A549 (cell line): ENCODE results near the gene CD68. TPM values are rescaled to one million over a fixed set of nuclear protein-coding genes. Genes with fewer than 3 reads are reported as not detected.

Experiments
- ATOH8 ChIP-seq: fragments of 250-450 bp; sonication (Bioruptor Pico); IDR thresholded peaks from 2 replicates; pipeline ENCODE4 v1.5.0; 2020; ENCODE audit warnings: low read depth, mild to moderate bottlenecking, moderate library complexity
- BHLHE40 ChIP-seq: IDR thresholded peaks from 2 replicates; pipeline ENCODE4 v1.6.1; 2012; ENCODE audit warnings: low read depth, low read length, inconsistent platforms
- CBX8 ChIP-seq: fragments of 200-600 bp; sonication (generic); IDR thresholded peaks from 2 replicates; pipeline ENCODE4 v1.6.1; 2016
- CEBPB ChIP-seq, 2 experiments: fragments of >200 bp in 1 of 2; sonication (Bioruptor Twin) in 1 of 2; formaldehyde crosslinking in 1 of 2; IDR thresholded peaks; 2 replicates each; pipeline ENCODE4 v1.6.1; 2012 to 2016
- CTCF ChIP-seq: fragments of >200 bp; sonication (Bioruptor Twin); formaldehyde crosslinking; IDR thresholded peaks from 3 replicates; pipeline ENCODE4 v1.5.1; 2016
- EHF ChIP-seq: fragments of 250-450 bp; sonication (Bioruptor Pico); IDR thresholded peaks from 2 replicates; pipeline ENCODE4 v1.5.0; 2020; ENCODE audit warnings: mild to moderate bottlenecking
- EHMT2 ChIP-seq: fragments of 200-600 bp; sonication (generic); IDR thresholded peaks from 2 replicates; pipeline ENCODE4 v1.6.1; 2016; ENCODE audit warnings: antibody characterized with exemption, low read depth, mild to moderate bottlenecking, moderate library complexity
- EP300 ChIP-seq, 2 experiments: fragments of >200 bp; sonication (Bioruptor Twin); formaldehyde crosslinking; IDR thresholded peaks; 2 replicates in 1 of 2; 3 replicates in 1 of 2; pipeline ENCODE4 v1.6.1; 2016 to 2017
- ESRRA ChIP-seq: fragments of 150-350 bp; IDR thresholded peaks from 2 replicates; pipeline ENCODE4 v1.6.1; 2014; ENCODE audit warnings: mild to moderate bottlenecking, low read length, borderline replicate concordance
- FOSB ChIP-seq: fragments of 250-450 bp; sonication (Bioruptor Pico); IDR thresholded peaks from 2 replicates; pipeline ENCODE4 v1.5.0; 2020; ENCODE audit warnings: mild to moderate bottlenecking, moderate library complexity
- FOSL2 ChIP-seq, 2 experiments: fragments of 450-650 bp in 1 of 2; fragments of >200 bp in 1 of 2; sonication (Bioruptor Twin) in 1 of 2; formaldehyde crosslinking; IDR thresholded peaks; 2 replicates each; pipeline versions ENCODE4 v1.5.0 to v1.6.1; 2016 to 2020; ENCODE audit warnings: mild to moderate bottlenecking in 1 of 2, moderate library complexity in 1 of 2
- FOXS1 ChIP-seq: fragments of 250-450 bp; sonication (Bioruptor Pico); IDR thresholded peaks from 2 replicates; pipeline ENCODE4 v1.5.0; 2020; ENCODE audit warnings: mild to moderate bottlenecking, moderate library complexity
- GATA3 ChIP-seq: IDR thresholded peaks from 2 replicates; pipeline ENCODE4 v1.6.1; 2012; ENCODE audit warnings: borderline replicate concordance
- HES2 ChIP-seq: fragments of >200 bp; sonication (Bioruptor Twin); formaldehyde crosslinking; IDR thresholded peaks from 2 replicates; pipeline ENCODE4 v1.6.1; 2016
- HEYL ChIP-seq: fragments of 250-450 bp; sonication (Bioruptor Pico); IDR thresholded peaks from 2 replicates; pipeline ENCODE4 v1.8.0; 2021; ENCODE audit warnings: mild to moderate bottlenecking, moderate library complexity
- HMGXB4 ChIP-seq: fragments of 250-450 bp; sonication (Bioruptor Pico); IDR thresholded peaks from 2 replicates; pipeline ENCODE4 v1.5.0; 2021; ENCODE audit warnings: mild to moderate bottlenecking, moderate library complexity, borderline replicate concordance
- HOXB13 ChIP-seq: fragments of 250-450 bp; sonication (Bioruptor Pico); IDR thresholded peaks from 2 replicates; pipeline ENCODE4 v1.5.0; 2020; ENCODE audit warnings: low read depth, mild to moderate bottlenecking, moderate library complexity
- HOXB5 ChIP-seq: fragments of 250-450 bp; sonication (Bioruptor Pico); IDR thresholded peaks from 2 replicates; pipeline ENCODE4 v1.5.0; 2020; ENCODE audit warnings: mild to moderate bottlenecking, moderate library complexity
- JUNB ChIP-seq: fragments of >200 bp; sonication (Bioruptor Twin); formaldehyde crosslinking; IDR thresholded peaks from 2 replicates; pipeline ENCODE4 v1.6.1; 2016
- KDM1A ChIP-seq: fragments of 200-600 bp; sonication (generic); IDR thresholded peaks from 2 replicates; pipeline ENCODE4 v1.6.1; 2016; ENCODE audit warnings: low read depth, mild to moderate bottlenecking
- KDM5A ChIP-seq: fragments of 200-600 bp; sonication (generic); IDR thresholded peaks from 2 replicates; pipeline ENCODE4 v1.6.1; 2016; ENCODE audit warnings: antibody characterized with exemption, mild to moderate bottlenecking
- MAFK ChIP-seq: fragments of 450-650 bp; IDR thresholded peaks from 2 replicates; pipeline ENCODE4 v1.6.1; 2014; ENCODE audit not compliant: partially characterized antibody
- MAZ ChIP-seq: fragments of 150-350 bp; IDR thresholded peaks from 2 replicates; pipeline ENCODE4 v1.6.1; 2014; ENCODE audit warnings: antibody characterized with exemption, low read depth, low read length, borderline replicate concordance
- NR3C1 ChIP-seq: fragments of >200 bp; sonication (Bioruptor Twin); formaldehyde crosslinking; IDR thresholded peaks from 3 replicates; pipeline ENCODE4 v1.6.1; 2017
- POLR2A ChIP-seq: IDR thresholded peaks from 2 replicates; pipeline ENCODE4 v1.6.1; 2012; ENCODE audit warnings: mild to moderate bottlenecking, low read length
- SMC3 ChIP-seq: fragments of >200 bp; sonication (Bioruptor Twin); formaldehyde crosslinking; IDR thresholded peaks from 3 replicates; pipeline ENCODE4 v1.6.1; 2018; ENCODE audit warnings: inconsistent platforms
- TFCP2L1 ChIP-seq: fragments of 250-450 bp; sonication (Bioruptor Pico); IDR thresholded peaks from 2 replicates; pipeline ENCODE4 v1.5.0; 2021; ENCODE audit warnings: mild to moderate bottlenecking
- TP53 ChIP-seq: fragments of 250-450 bp; sonication (Bioruptor Pico); IDR thresholded peaks from 2 replicates; pipeline ENCODE4 v1.5.0; 2021; ENCODE audit warnings: mild to moderate bottlenecking, moderate library complexity
- ZC3H11A ChIP-seq: fragments of 450-650 bp; IDR thresholded peaks from 2 replicates; pipeline ENCODE4 v1.6.1; 2014; ENCODE audit warnings: antibody characterized with exemption, mild to moderate bottlenecking
- ZNF302 ChIP-seq: fragments of 250-450 bp; sonication (Bioruptor Pico); IDR thresholded peaks from 2 replicates; pipeline ENCODE4 v1.9.0; 2021; ENCODE audit warnings: inconsistent platforms, mild to moderate bottlenecking, moderate library complexity
- polyA plus RNA-seq, 4 experiments: library from polyadenylated mRNA; depleted of rRNA in 3 of 4; stranded (reverse); fragments of >200 nt; fragmentation: RNase III in 1 of 4; extraction: RNeasy Plus Mini Kit Qiagen cat#74134 plus additional on column Dnase treatment in 1 of 4; gene quantifications; 2 replicates in 3 of 4; 3 replicates in 1 of 4; pipeline ENCODE4 v1.2.3, GENCODE V29; 2011 to 2017
- TF ChIP-seq, protein P1 (sequence below): fragments of >200 bp; sonication (Bioruptor Twin); formaldehyde crosslinking; IDR thresholded peaks from 3 replicates; pipeline ENCODE4 v1.6.1; 2016
- TF ChIP-seq, protein P2 (sequence below): fragments of 150-350 bp; IDR thresholded peaks from 2 replicates; pipeline ENCODE4 v1.6.1; 2014; ENCODE audit warnings: low read depth, mild to moderate bottlenecking, low read length
- TF ChIP-seq, protein P3 (sequence below): IDR thresholded peaks from 2 replicates; pipeline ENCODE4 v1.6.1; 2012; ENCODE audit warnings: low read depth, borderline replicate concordance
- TF ChIP-seq, protein P4 (sequence below): fragments of 450-650 bp; IDR thresholded peaks from 2 replicates; pipeline ENCODE4 v1.6.1; 2014; ENCODE audit warnings: antibody characterized with exemption
- TF ChIP-seq, protein P5 (sequence below): IDR thresholded peaks from 2 replicates; pipeline ENCODE4 v1.6.1; 2012

CD68 gene
- polyA plus RNA-seq, 2 of the 4 experiments (the other 2 are of a cell fraction): 9.8 to 17.7 TPM

GRCh38 chr17:7573324-7574080 lies 5.9 kb upstream of the CD68 start (continued):
- TF ChIP-seq ATOH8: no peak
- TF ChIP-seq ZC3H11A: no peak
- TF ChIP-seq SMC3: no peak
- TF ChIP-seq FOSL2 (IDR thresholded peaks at IDR 0.05): no peak
- TF ChIP-seq FOSL2 (CRISPR knock-in tag; IDR thresholded peaks at IDR 0.05): no peak
- no peak for TF ChIP-seq FOXS1 (CRISPR knock-in tag)
- TF ChIP-seq TFCP2L1: peak; percentile 82; the same call in 1 of the 2 replicates
- no peak for TF ChIP-seq KDM1A
- TF ChIP-seq, protein P1, sequence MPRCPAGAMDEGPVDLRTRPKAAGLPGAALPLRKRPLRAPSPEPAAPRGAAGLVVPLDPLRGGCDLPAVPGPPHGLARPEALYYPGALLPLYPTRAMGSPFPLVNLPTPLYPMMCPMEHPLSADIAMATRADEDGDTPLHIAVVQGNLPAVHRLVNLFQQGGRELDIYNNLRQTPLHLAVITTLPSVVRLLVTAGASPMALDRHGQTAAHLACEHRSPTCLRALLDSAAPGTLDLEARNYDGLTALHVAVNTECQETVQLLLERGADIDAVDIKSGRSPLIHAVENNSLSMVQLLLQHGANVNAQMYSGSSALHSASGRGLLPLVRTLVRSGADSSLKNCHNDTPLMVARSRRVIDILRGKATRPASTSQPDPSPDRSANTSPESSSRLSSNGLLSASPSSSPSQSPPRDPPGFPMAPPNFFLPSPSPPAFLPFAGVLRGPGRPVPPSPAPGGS: no peak
- no peak for TF ChIP-seq KDM5A
- TF ChIP-seq EP300 (IDR thresholded peaks at IDR 0.05): peak in 1 of 2 experiments; percentile 36; a peak in 1 of 5 replicates
- peak; percentile 9 for TF ChIP-seq TP53 (CRISPR knock-in tag)
- TF ChIP-seq NR3C1: no peak
- TF ChIP-seq ESRRA: no peak
- TF ChIP-seq, protein P2, sequence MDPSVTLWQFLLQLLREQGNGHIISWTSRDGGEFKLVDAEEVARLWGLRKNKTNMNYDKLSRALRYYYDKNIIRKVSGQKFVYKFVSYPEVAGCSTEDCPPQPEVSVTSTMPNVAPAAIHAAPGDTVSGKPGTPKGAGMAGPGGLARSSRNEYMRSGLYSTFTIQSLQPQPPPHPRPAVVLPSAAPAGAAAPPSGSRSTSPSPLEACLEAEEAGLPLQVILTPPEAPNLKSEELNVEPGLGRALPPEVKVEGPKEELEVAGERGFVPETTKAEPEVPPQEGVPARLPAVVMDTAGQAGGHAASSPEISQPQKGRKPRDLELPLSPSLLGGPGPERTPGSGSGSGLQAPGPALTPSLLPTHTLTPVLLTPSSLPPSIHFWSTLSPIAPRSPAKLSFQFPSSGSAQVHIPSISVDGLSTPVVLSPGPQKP: no peak
- no peak for TF ChIP-seq CTCF
- no peak for TF ChIP-seq BHLHE40
- TF ChIP-seq ZNF302 (CRISPR knock-in tag): no peak
- TF ChIP-seq, protein P3, sequence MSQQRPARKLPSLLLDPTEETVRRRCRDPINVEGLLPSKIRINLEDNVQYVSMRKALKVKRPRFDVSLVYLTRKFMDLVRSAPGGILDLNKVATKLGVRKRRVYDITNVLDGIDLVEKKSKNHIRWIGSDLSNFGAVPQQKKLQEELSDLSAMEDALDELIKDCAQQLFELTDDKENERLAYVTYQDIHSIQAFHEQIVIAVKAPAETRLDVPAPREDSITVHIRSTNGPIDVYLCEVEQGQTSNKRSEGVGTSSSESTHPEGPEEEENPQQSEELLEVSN: no peak
- TF ChIP-seq HOXB5 (CRISPR knock-in tag): no peak
- TF ChIP-seq EHF (CRISPR knock-in tag): 0 out of 2 replicates have a peak, but pooled peaks have one; percentile 7
- TF ChIP-seq CBX8: no peak
- TF ChIP-seq, protein P4, sequence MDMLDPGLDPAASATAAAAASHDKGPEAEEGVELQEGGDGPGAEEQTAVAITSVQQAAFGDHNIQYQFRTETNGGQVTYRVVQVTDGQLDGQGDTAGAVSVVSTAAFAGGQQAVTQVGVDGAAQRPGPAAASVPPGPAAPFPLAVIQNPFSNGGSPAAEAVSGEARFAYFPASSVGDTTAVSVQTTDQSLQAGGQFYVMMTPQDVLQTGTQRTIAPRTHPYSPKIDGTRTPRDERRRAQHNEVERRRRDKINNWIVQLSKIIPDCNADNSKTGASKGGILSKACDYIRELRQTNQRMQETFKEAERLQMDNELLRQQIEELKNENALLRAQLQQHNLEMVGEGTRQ: peak; percentile 41; the same call in 1 of the 2 replicates
- TF ChIP-seq MAFK: no peak
- TF ChIP-seq EHMT2: no peak
- TF ChIP-seq, protein P5, sequence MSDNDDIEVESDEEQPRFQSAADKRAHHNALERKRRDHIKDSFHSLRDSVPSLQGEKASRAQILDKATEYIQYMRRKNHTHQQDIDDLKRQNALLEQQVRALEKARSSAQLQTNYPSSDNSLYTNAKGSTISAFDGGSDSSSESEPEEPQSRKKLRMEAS: peak; percentile 98
- TF ChIP-seq FOSB (CRISPR knock-in tag): no peak
- TF ChIP-seq HMGXB4 (CRISPR knock-in tag): 0 out of 2 replicates have a peak, but pooled peaks have one; percentile 8
- no peak for TF ChIP-seq HEYL (CRISPR knock-in tag)
- TF ChIP-seq JUNB: no peak
- 0 out of 2 replicates have a peak, but pooled peaks have one; percentile 26 for TF ChIP-seq HES2
- peak; percentile 94 to 98 for TF ChIP-seq CEBPB (IDR thresholded peaks at IDR 0.05)
- TF ChIP-seq MAZ: peak; percentile 63; the same call in 1 of the 2 replicates
- no peak; the same call in 1 of the 2 replicates for TF ChIP-seq GATA3
- no peak for TF ChIP-seq POLR2A
- no peak for TF ChIP-seq HOXB13 (CRISPR knock-in tag)
